Activated CD4-positive, CD25-positive, alpha-beta regulatory T cell treated with anti-CD3 and anti-CD28 coated beads, Interleukin-2, amount 50 U/mL, for 72 hours (primary cell): ENCODE measurements around the gene PHACTR2.
"Not testable (repeated sequence)": the region's sequence is repeated elsewhere in the genome, so short reads cannot be mapped to it uniquely, and the experiment has no call there.

Experiments
- DNase-seq: peaks from one replicate; pipeline ENCODE4 v3.0.0; 2021

Gene PHACTR2

GRCh38 chr6:143822584-143823024 is 144.8 kb downstream of the PHACTR2 start:
- DNase-seq = no peak

GRCh38 chr6:143823548-143823947 is 145.8 kb downstream of the PHACTR2 start:
- no peak for DNase-seq

- DNase-seq = no peak
Measured at GRCh38 chr6:143828572-143828971, 150.8 kb downstream of the PHACTR2 start.

- DNase-seq = no peak
Measured at GRCh38 chr6:143836150-143836549, 158.4 kb downstream of the PHACTR2 start.

GRCh38 chr6:143838395-143838794 is 160.6 kb downstream of the PHACTR2 start:
- DNase-seq = no peak

DNA sequence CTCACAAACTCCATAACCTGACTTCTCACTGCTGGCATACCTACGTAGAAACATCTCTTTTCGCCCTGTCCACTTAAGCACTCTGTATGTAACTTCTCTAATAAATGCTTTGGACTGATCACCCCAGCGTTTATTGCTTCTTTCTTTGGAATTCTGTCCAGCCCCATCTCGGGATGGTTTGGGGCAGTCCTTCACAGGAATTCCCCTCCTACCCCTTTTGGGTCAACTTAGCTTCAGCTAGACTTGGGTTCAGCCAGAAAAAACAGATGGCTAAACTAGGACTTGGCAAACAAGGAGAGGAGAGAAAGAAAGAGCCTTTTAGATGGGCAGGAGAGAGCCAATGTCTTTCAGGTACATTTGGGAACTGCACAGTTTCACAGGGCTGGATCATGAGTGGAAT is 161.4 kb downstream of the PHACTR2 start:
- DNase-seq = no peak

- DNase-seq = no peak
Measured at GRCh38 chr6:143840595-143841265, 163.0 kb downstream of the PHACTR2 start.

DNA sequence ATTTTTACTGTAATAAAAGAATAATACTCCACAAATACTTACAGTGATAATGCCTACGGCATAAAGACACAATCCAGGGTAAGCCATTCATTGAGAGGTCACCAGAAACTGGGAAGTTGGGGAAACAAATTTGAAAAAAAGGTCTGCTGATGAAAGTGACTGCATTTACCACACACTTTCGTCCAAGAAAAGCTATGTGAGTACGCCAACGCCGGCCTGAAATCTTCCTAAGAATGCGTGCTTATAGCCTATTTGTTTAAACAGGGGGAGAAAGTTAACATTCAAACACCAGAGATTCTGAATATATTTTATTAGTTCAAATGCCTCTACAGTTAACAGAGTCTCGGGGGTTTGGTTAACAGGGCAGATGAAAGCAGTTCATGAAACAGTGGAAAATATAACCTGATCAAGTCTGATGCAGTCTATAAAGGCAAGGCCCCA is 164.7 kb downstream of the PHACTR2 start:
- no peak for DNase-seq

DNA sequence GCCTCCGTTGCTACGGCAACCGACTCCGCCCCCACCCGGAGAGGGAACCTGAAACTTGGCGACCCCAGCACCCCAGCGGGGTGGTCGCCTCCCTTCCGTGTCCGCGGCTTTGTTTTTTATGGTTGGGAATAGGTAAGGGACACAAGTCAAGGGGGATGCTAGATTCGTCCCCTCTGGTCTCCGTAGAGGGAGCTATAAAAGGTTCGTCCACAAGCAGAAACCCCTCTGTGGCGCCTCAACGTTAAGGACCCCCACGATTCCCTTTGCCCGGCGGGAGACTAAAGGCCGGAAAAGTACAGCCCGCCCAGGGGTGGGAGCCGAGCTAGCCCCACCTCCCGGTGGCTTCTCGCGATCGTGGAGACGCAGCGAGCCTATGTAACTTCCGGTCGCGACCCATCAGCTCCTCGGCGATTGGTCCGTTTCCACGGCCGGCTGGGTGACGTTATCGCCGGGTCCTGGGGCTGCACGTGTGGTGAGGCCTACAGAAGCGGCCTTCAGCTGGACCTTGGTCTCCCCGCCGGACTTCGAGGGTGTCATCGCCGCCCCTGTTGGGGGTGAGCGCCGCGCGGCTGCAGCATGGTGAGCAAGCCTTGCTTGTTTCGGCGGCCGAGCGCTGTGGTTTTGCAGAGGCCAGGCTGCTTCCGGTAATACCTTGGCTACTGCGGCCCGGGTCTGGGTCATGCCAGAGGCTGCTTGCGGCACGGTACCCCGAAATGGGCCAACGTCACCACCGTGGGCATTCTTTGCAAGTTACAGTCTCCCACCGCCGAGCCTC is 165.3 kb downstream of the PHACTR2 start, which contains the start of gene LTV1:
TSS of gene LTV1 (plus strand) at position 437 of the 775 bp plus-strand sequence. CDS start at position 577, 140 bp downstream.
- peak; percentile 89 for DNase-seq

DNA sequence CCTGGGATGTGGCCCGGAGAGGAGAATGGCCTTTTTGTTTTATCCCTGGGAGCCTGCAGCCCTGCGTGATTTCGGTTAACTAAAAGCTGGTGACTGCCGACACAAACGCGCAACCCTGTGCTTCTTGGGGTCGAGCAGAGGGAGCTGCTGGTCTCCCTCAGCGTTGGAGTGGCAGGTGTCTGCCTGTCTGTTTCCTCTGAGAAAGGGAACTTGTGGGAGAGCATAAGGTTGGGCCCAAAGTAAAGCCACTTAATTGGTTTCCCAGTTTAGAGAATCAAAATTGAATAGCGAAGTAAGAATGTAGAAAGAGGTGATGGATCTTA is 165.9 kb downstream of the PHACTR2 start:
- DNase-seq = no peak

GRCh38 chr6:143844006-143844405 is 166.2 kb downstream of the PHACTR2 start:
- DNase-seq = no peak

GRCh38 chr6:143845033-143845432 is 167.3 kb downstream of the PHACTR2 start:
- DNase-seq = no peak

DNA sequence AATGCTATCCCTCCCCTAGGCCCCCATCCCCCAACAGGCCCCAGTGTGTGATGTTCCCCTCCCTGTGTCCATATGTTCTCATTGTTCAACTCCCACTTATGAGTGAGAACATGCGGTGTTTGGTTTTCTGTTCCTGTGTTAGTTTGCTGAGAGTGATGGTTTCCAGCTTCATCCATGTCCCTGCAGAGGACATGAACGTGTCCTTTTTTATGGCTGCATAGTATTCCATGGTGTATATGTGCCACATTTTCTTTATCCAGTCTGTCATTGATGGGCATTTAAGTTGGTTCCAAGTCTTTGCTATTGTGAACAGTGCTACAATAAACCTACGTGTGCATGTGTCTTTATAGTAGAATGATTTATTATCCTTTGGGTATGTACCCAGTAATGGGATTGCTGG is 173.9 kb downstream of the PHACTR2 start:
- not testable (repeated sequence) for DNase-seq

DNA sequence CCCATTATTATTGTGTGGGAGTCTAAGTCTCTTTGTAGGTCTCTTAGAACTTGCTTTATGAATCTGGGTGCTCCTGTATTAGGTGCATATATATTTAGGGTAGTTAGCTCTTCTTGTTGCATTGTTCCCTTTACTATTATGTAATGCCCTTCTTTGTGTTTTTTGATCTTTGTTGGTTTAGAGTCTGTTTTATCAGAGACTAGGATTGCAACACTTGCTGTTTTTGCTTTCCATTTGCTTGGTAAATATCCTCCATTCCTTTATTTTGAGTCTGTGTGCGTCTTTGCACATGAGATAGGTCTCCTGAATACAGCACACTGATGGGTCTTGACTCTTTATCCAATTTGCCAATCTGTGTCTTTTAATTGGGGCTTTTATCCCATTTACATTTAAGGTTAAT is 177.3 kb downstream of the PHACTR2 start:
- DNase-seq = not testable (repeated sequence)

DNA sequence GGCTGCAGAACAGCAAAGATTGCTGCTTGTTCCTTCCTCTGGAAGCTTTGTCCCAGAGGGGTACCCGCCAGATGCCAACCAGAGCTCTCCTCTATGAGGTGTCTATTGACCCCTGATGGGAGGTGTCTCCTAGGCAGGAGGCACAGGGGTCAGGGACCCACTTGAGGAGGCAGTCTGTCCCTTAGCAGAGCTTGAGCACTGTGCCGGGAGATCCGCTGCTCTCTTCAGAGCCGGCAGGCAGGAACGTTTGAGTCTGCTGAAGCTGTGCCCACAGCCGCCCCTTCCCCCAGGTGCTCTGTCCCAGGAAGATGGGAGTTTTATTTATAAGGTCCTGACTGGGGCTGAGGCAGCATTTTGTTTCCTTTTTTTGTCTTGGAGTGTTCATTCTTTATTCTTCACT is 179.0 kb downstream of the PHACTR2 start:
- not testable (repeated sequence) for DNase-seq

GRCh38 chr6:143857651-143858050 is 179.9 kb downstream of the PHACTR2 start:
- DNase-seq = no peak

DNA sequence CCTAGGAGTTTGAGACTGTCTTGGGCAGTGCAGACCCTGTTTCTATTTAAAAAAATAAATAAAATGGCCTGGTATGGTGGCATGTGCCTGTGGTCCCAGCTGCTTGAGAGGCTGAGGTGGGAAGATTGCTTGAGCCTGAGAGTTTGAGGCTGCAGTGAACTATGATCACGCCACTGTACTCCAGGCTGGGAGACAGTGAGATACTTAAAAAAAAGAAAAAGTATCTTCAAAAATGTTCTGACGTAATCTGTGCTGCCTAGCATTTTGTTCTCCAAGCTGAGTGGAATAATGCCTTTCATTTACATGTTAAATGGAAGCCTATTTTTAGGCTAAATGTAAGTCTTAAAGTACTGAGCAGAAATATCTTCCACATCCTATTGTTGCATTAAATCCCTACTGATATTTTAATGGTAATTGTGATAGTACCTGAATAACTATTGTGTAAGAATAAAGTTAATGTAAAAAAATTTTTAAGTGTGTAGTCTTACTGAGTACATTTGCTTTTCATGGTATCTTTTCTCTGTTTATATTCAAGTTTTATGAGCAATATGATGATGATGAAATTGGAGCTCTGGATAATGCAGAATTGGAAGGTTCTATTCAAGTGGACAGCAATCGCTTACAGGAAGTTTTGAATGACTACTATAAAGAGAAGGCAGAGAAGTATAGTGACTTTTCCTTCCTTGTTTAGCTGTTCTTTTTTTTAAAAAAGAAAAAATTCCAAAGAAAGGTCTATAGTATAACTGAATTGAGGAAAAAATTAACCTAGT is 182.3 kb downstream of the PHACTR2 start:
- no peak for DNase-seq

DNA sequence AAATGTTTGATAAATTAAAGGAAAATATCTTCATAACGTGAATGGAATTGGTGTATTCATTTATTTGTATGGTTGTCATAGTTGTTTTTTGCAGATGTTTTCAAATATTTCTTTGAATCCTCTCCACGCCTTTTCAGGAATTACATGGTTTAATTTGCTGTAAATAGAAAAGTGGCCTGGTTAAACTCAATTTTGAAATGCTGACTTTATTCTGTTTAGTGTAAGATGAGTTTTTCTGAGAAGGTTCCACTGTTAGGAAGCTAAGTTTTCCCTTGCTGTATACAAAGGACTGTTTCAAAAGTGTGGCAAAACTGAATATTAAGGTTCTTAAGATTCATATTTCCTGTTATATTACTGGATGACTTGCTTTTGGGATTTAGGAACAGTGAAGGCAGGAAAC is 186.0 kb downstream of the PHACTR2 start:
- DNase-seq = no peak

GRCh38 chr6:143864234-143864633 is 186.5 kb downstream of the PHACTR2 start, which contains the start of gene ZC2HC1B:
Gene ZC2HC1B (plus strand): TSS chr6:143864474. CDS start chr6:143864540, 66 bp downstream.
- DNase-seq = no peak

DNA sequence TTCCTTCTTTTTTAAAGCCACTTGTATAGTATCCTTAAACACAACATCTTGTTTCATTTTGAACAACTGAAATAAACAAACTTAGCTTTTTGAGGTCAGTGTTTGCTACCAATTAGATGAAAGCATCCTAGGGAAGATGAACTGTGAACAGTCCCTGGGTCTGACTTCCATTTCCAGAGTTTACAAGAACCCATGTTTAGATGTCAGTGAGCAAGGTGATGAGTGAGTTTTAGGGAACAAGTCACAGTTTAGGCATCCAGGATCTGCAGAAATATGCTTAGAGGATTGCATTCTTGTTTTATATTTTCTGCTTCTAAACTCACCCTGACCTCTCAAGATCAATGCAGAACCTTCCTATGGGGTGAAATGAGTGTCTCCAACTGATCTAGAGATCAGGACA is 189.5 kb downstream of the PHACTR2 start:
- DNase-seq = no peak

DNA sequence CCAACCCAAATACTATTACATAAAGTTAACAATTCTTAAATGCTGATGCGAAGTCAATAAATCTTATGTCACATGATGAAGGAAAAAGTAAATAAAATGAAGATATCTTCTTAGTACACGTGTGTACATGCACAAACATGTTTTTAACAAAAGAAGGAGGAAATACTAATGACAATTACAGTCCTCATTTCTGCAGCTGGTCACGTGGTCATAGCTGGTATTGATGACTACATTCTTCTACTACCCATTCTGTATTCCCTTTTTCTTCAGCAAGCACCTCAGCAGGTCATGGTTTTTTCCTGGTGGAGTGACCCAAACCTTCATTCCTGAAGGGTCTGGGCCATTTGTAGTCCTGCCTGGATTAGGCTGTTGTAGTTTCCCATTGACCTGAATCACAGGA is 191.0 kb downstream of the PHACTR2 start:
- DNase-seq = not testable (repeated sequence)

DNA sequence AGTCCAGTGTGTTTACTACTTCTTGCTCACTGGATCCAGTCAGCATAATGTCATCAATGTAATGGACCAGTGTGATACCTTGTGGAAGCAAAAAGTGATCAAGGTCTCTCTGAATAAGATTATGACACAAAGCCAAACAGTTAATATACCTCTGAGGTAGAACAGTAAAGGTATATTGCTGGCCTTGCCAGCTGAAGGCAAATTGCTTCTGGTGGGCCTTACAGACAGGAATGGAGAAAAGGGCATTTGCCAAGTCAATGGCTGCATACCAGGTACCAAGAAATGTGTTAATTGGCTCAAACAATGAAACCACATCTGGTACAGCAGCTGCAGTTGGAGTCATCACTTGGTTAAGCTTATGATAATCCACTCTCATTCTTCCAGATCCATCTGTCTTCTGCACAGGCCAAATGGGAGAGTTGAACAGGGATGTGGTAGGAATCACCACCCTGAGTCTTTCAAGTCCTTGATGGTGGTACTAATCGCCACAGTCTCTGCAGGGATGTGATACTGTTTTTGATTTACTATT is 193.5 kb downstream of the PHACTR2 start:
- not testable (repeated sequence) for DNase-seq

- DNase-seq = no peak
Measured at GRCh38 chr6:143872201-143872600, 194.4 kb downstream of the PHACTR2 start.
